ENCODE data around the gene ZFP1.

ZFP1 gene

DNA sequence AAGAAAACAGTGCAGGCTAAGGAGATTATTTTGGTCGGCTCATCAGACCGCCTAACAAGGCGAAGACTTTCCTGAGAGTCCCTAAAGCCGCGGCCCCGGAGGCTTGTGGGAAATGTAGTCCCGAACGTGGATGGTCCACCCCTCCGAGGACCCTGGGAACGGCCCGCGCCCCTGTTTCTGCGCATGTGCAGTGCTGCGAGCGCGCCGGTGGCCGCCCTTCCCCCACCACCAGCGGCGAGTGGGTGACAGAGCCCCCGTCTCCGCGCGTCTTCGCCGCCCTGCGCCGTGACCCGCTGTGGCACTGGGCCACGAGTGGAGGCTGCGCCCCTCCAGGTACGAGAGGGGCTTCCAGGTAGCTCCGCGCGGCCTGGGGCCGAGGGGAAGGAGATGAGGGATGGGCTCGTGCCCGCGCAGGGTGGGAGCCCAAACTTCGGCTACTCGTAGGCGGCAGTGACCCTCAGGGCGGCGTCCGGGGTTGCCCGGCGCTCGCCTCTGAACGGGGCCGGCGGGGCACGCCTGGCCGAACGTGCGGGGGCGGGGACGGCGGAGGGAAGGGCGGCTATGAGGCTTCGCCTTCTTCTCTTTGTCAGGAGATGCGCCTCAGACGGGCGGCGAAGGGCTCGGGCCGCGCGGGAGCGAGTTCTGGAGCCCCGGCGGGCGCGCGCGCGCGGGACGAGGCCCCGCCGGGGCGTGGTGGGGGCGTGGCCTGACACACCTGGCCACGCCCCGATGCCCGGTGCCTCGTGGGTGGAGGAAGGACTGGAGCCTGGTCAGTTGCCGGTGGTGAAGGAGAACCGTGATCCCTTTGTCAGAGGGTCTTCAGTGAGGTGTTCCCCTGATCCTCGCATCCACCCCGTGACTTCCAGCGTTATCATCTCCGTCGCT, at the start of gene ZFP1:
Gene ZFP1 (plus strand): TSS at position 214 of the 885 bp plus-strand sequence. CDS start 4,428 bp downstream, outside the sequence.
- DNase-seq (ENCODE audit: low spot score) = peak; percentile 93

DNA sequence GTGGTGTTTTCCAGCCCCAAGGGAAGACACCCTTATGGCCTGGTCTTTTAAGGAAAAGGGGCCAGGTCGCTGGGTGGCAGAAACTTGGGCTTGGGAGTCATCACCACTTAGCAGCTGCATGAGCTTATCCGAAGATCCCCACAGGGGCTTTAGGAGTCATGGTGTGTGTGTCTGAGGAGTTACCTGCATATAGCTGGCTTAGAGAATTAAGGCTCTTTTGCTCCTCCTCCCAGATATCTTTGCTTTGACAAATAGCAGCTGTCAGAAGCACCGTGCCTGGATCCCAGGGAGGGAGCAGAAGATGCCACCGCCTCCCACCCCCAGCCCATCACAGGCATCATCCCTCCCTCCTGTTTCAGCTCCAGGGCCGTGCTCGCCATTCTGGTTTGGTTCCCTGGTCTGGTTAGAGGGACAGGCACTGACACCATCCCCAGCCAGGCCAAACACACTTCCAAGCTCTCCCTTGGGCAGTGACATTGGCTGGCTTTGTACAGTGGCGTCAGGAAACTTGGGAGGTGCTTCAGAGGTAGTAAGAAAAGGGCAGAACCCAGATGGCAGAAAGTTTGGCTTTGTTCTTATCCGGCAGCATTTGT, 49.2 kb upstream of the ZFP1 start:
- no peak for DNase-seq (ENCODE audit: low spot score)

DNA sequence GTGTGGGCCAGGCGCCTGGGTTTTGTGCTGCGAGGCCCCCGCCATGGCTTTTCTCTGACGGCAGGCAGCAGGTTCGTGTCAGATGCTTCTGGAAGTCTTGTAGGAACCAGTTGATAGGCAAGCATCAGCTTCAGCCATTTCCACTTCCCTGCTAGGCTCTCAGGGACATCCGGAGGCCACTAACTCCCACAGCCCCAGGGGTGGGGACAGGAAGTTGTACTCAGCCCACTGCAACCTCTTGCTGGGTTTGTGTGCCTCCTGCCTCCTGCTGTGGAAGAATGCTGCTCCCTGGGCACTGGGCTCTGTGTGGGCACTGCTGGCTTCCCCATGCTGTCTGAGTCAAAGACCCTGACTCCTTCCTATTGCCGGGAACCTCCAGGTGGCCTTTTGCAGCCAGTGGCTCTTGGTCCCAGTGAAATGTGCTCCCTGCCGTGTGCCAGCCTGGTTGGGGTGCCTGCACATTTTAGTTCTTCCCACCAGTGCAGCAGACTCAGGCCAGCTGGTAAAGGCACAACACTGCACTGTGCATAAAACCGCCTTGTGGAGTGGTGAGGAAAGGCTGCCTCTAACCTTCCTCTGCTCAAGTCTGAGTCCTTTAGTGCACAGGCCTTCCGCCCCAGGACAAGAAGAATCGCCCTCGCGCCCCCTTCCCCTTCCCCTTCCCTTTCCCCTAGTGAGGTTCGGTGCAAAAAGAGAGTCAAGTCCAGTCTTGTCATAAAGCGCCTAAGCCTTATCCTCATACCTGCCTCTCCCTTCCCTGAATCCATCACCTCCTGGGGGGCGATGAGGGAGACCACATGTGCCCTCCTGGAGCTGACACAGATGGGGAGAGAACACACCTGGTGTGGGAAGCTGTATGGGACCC, 48.4 kb upstream of the ZFP1 start:
- no peak for DNase-seq (ENCODE audit: low spot score)

DNA sequence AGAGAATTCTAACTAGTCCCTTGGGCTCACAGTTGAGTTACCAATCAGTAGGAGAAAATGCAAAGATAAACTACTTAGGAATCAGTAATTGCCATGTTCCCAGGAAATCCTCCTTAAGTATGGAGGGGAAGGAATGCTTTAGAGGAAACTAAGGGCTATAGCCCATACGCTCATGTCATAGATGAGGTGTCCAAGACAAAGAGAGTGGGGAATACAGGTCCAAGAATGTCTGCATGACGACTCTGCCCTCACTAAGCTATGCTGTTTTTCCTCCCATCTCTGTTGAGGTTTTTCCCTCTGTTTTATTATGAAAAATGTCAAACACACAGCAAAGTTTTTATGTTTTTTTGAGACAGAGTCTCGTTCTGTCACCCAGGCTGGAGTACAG, 47.7 kb upstream of the ZFP1 start:
- no peak for DNase-seq (ENCODE audit: low spot score)

DNA sequence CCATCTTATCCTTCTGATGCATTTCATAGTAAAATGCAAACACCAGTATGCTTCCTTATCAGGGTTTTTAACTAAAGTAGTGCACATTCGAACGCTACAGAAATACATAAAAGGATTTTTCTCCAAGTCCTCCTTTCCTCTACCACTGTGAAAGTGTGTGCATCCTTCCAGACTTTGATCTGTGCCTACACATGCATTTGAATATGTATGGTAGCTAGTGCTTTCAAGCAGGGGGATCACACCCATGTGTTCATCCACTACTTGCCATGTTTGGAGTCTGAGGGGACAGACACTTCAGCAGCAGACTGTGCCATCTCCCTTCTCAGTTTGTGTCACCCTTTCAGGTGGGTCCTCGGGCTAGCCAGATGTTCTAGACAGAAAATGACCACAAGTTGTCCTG, 46.7 kb upstream of the ZFP1 start:
- no peak for DNase-seq (ENCODE audit: low spot score)

DNA sequence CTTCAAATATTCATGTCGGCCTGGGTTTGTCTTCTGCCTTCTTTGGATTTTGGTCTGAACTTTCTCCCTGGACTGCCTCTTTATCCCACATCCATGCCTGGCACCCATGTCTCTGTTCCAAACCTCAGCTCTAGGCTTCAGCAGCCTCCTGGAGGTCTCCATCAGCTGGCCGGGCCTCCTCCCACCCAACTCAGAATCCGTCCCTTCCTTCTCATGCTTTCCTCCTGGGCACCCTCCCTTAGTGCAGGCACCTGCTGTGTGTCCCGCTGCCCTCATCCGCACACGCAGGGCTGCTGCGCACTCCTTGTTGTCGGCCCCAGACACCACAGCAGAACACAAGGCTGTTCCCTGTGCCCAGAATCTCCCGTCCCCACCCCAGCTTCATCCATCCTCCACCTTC, 45.7 kb upstream of the ZFP1 start:
- DNase-seq (ENCODE audit: low spot score) = no peak

DNA sequence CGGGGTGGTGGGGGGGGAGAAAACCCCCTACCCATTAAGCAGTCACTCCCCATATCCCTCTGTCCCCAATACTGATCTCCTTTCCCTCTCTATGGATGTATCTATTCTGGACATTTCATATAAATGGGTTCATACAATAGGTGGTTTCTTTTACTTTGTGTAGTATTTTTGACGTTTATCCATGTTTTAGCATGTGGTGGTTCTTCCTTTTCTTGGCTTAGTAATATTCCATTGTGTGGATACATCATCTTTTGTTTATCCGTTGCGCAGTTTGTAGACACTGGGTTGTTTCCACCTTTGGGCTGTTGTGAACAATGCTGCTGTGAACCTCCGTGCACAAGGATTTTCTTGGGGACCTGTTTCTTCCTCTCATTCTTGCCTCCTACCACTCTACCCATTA, 44.3 kb upstream of the ZFP1 start:
- DNase-seq (ENCODE audit: low spot score) = no peak

DNA sequence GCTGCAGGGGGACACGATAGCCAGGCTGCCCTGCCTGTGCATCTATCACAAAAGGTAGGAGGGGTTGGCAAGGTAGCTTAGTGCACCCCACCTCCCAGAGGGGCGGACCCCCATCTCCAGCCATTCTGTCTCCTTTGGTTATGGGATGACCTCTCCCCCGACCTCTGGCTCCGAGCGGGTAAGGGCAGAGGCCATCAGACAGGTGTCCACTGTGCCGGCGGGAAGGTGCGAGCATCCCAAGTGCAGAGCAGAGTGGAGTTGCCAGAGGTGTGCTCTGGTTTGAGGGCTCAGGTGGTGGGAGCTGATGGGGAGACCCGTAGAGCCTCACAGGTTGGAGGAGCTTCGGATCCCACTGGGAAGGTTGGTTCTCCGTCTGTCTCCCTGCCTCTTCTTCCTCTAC, 43.5 kb upstream of the ZFP1 start:
- DNase-seq (ENCODE audit: low spot score) = no peak

DNA sequence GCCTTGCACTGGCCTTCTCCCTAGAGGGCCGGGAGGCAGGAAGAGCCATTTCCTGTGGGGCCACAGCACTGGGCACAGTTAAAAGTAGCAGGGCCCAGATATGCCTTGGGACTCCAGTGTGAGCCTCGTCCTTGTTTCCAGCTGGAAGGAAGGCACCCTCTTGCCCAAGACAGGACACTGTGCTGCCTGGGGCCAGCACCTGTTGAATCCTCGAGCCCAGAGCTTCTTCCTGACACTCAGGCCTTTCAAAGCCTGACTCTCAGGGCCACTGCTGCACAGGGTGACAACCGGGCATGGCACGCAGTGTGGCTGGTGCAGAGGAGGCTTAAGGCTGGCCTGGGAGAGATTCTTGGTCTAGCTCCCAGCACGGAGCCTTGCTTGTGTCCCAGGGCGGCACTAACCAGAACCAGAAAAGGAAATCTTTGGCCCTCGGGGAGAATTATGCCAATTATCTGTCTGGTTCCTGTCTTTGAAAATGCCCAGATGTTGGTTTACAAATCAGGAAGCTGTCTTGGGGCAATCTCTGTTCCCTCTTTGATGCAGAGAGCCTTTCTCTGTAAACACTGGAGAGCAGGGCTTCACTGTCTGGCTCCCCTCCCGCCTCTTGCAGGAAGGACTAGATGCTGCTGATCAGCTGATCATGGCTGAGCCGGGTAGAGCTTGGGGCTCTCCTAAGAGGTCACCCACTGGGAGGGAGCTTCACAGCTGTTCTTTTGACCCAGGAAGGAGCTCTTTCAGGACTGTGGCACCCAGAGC, 42.8 kb upstream of the ZFP1 start:
- DNase-seq (ENCODE audit: low spot score) = peak; percentile 88

DNA sequence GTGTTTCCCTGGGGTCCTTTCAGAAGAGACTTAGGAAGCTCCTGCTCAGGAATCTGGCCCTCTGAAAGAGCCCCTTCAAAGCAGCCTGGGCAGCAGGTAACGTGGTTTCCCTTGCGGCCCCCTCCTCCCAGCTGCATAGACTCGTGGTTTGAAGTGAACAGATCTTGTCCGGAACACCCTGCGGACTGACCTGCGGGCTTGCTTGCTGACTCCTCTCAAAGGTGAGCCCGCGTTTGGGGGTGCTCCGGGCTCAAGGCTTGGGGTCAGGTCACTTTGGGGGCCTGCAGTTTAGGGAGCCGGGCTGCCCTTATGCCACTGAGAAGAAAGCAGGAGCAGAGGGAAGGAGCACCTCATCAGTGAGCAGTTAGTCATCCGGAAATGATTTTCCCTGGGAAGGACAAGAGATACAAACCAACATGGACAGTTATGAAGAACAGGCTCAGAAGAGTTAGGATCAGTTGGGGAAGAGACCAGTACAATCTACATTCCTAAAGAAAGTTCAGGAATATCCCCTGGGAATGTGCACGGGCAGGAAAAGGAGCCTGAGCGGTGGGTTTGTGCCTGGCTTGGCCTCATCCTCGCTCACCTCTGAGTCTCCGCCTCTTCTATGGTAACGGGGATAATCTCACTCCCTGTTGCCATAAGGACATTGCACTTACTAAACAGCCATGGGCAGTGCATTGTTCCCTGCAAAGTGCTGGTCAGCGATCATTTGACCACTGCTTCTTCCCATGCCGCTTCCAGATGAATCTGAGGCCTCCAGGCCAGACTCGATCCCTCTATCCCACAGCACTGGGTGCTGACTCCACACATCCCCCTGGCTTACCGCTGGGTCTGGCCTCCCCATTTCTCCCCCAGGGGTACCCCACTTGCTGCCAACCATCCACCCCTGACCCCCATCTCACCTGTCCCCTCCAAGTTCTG, 41.7 kb upstream of the ZFP1 start:
- no peak for DNase-seq (ENCODE audit: low spot score)

DNA sequence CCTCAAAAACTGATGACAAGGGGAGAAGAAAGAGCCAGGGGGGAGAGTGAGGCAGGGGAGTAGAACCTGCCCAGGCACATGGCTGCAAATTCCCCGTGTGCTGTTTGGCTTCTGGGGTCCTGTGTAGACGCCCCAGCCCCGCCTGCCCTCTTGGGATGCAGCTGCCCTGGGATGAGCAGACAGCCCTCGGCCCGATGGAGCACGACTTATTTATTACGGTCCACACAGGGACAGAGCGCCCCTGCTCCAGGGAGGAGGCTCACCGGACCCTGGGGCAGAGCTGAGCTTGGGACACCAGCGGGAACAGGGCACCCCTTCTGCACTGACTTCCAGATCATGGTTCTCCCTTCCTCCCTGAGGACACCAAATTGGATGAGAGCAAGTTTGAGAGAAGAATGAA, 40.8 kb upstream of the ZFP1 start:
- DNase-seq (ENCODE audit: low spot score) = no peak

DNA sequence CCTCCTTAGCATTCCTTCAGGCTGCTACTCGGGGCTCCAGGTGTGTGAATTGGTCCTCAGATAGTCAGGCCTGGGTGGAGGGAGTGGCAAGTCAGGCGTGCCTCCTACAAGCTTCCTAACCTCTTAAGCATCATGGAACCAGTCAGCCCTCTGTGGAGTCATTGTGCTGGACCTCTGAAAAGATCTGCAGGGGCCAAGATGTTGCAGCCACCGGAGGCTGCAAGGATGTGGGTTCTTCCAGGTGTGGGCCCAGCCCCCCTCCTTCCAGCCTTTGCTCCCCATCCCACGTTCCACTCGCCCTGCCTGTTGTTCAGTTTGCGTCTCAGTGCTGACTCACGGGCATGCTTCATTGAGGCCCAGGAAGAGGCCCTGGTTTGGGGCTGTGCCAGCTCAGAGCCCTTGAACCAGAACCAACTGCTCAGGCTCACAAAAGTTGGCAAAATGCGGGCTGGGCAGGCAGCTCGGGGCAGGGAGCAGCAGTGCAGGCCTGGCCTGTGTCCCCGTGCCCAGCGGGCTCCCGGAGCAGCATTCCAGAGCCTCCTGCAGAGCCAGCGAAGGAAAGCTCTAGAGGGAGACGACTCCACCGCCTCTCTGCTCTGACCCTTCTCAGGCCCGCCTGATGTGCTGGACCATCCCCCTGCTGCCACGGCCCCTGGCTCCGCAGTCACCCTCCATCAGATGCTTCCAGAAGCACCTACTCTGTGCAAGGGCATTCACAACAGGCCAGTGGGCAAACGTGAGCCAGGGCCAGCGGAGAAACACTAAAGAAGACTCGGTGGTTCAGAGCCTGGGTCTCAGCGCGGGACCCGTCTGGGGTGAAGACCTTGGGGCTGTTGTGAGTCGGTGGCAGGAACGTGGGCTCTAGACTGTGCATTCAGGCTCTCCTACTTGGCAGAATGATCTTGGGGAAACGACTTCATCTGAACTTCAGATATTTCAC, 39.3 kb upstream of the ZFP1 start:
- peak; percentile 83 for DNase-seq (ENCODE audit: low spot score)

DNA sequence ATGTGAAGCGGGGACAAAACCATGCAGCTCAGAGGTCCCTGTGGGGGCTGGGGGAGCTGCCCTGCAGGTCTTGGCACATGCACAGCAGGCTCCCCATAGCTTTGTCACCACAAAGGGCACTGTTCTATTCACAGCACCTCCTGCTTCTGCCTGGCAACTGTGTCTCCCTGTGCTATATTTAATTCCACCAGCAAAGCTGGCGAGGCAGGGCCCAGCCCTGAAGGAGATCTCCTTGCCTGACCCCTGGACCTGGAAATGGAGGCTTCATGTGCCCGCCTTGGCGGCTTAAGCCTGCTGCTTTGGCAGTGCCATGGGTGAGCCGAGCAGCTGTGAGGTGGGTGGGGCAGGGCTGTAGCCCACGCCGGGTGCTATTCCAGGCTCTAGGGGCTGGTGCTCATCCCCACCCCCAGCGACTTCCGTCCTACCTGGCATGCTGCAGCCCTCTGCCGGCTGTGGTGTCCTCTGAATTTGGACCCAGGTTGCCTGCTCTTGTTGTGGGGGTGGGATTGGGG, 38.5 kb upstream of the ZFP1 start:
- DNase-seq (ENCODE audit: low spot score) = no peak

DNA sequence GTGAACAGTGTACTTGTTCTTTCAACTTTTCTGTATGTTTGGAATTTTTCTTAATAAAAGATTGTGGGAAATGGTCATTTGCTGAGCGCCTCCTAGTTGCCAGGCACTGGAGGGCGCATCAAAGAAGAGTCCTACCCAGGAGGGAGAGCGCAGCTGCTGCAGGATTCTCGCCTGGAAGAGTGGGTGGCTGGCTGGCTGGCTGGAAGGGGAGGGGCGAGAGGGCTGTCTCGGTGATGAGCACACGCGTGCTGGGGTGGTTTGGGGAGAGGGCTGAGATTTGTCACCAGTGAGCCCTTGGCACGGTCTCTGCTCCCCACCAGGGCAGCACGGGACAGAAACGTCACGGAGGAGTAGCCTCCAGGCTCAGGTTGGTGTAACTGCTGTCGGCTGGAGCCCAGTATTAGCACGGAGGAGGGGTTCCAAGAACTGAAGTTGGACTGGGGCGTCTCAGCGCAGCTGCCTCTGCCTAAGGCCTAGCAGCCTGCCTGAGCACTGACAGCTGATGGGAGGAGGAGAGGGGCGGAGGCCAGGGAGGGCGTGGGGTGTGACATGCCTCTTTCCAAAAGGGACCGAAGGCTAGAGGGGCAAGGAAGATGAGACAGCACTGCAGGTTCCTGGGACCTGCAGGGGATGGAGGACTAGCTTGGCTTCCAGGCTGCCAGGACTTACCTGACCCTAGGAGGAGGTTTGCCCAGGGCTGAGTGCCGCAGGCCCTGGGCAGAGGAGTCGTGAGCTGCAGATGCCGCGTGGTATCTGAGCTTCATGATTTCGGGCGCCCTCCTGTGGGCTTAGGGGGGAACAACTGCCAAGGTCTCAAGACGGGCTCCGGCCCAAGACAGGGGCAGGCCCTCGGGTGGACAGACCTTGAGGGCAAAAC, 37.4 kb upstream of the ZFP1 start:
- DNase-seq (ENCODE audit: low spot score) = peak; percentile 96

DNA sequence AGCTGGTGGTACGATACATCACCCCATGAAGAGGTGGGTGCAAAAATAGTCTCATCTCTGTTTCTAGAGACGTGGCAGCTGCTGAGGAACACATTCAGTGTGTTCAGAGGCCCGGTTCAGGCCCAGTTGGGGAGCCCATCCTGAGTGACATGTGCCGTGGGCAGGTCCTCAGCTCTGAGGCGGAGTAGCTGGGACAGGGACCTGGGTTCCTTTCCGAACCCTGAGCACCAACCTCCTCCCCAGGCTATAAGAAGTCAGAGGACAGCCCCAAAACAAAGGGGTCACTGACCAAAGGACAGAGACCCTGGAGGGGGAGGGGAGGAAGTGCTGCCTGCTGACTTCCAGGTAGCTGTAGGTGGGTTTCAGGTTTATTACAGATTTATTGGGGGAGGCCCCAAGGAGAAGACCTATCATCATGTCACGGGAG, 36.8 kb upstream of the ZFP1 start:
- no peak for DNase-seq (ENCODE audit: low spot score)

DNA sequence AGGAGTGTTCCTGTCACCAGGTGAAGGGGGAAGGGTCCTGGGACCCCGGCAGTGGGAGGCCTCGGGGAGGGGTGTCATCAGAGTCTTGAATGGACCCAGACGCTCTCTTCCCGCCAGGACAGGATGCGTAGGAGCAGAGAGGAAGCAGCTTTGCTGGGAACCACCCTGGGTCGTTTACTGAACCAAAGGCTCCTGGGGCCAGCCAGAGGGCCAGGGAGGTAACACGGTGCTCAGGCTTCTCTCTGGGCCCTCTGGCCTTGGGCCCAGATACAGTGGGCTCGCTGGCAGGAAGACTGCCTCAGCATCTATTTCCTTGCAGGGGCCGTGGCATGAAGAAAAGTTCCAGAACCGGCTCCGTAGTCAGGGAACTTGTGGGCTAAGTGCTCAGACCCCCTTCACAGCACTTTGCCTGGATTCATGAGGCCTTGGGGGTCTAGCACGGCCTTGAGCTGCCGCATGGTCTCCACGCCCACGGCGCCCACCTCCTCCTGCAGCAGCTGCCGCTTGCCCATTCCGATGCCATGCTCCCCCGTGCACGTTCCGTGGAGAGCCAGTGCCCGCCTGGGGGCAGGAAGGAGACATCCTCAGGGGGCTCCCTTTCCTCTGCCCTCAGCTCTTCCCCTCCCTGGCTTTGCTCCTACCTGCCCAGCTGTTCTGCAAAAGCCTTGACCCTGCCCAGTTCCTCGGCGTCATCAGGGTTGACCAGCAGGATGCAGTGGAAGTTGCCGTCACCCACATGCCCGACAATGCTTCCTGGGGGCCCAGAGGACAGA, 36.2 kb upstream of the ZFP1 start:
- no peak for DNase-seq (ENCODE audit: low spot score)

DNA sequence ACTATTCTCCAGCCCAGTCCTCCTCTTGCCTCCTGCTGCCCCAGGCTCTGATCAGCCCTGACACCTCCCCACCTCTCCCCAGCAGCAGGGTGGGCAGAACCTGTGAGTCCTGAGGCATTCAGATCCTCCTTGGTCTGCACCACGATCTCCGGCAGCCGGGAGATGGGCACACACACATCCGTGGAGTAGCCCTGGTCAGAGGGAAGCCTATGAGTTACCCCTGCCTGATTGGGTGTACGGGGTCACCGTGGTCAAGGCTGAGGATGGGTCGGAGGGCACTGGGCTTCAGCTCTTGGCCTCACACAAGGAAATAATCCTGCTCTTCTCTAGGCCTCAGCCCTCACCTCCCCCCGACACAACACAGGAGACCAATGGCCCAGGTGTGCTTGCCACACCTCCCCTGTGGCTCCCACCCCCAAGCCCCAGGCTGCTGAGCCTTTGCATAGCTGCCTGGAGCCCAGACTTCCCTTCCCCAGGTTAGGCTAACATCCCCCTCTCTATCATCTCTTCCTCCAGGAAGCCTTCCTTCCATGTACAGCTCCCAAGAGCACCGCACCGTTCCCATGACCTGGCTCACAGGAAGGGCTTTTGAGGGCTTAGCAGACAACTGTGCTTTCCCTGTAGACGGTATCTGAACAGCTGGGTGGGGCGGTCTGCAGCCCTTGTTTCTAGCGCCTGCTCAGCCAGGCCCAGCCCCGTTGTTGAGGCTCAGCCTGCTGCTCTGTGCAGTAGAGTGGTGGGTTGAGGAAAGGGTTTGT, 35.4 kb upstream of the ZFP1 start:
- no peak for DNase-seq (ENCODE audit: low spot score)

Data from Ammon's horn (tissue), 1 donor.